Measurements from ENCODE around the gene SPEM3.
"Not testable (repeated sequence)": the region's sequence is repeated elsewhere in the genome, so short reads cannot be mapped to it uniquely, and the experiment has no call there.

Gene SPEM3

GRCh38 chr17:7475764-7476422 lies 47.2 kb downstream of the SPEM3 start:
- DNase-seq: no peak

- no peak for DNase-seq
Observed at GRCh38 chr17:7476494-7476893, 47.8 kb downstream of the SPEM3 start.

- DNase-seq: no peak
Observed at GRCh38 chr17:7476951-7477350, 48.3 kb downstream of the SPEM3 start.

GRCh38 chr17:7477392-7478275 lies 49.0 kb downstream of the SPEM3 start:
- no peak for DNase-seq

GRCh38 chr17:7478276-7479212 lies 49.9 kb downstream of the SPEM3 start:
- no peak for DNase-seq

GRCh38 chr17:7479213-7480088 lies 50.8 kb downstream of the SPEM3 start, which contains the start of gene ZBTB4:
Gene ZBTB4 (minus strand): TSS chr17:7479631. CDS start chr17:7466801, 12,830 bp downstream.
- no peak for DNase-seq

- no peak for DNase-seq
Observed at GRCh38 chr17:7480089-7480384, 51.4 kb downstream of the SPEM3 start.

GRCh38 chr17:7481275-7481674 lies 52.6 kb downstream of the SPEM3 start, which contains the start of gene SLC35G6:
Gene SLC35G6 (plus strand): TSS chr17:7481446. CDS start chr17:7481517, 71 bp downstream.
- not testable (repeated sequence) for DNase-seq

GRCh38 chr17:7481842-7482741 lies 53.4 kb downstream of the SPEM3 start:
- not testable (repeated sequence) for DNase-seq
